Astrocyte of the hippocampus (primary cell): ENCODE data around the gene PLSCR1.
A peak's percentile ranks its signal among the peaks of the same experiment; 100 is the strongest.
"Not testable (repeated sequence)": the region's sequence is repeated elsewhere in the genome, so short reads cannot be mapped to it uniquely, and the experiment has no call there.

Experiments
- DNase-seq: peaks from one replicate; pipeline ENCODE4 v3.0.0; 2011; ENCODE audit warnings: low read depth, low spot score

Gene PLSCR1

DNA sequence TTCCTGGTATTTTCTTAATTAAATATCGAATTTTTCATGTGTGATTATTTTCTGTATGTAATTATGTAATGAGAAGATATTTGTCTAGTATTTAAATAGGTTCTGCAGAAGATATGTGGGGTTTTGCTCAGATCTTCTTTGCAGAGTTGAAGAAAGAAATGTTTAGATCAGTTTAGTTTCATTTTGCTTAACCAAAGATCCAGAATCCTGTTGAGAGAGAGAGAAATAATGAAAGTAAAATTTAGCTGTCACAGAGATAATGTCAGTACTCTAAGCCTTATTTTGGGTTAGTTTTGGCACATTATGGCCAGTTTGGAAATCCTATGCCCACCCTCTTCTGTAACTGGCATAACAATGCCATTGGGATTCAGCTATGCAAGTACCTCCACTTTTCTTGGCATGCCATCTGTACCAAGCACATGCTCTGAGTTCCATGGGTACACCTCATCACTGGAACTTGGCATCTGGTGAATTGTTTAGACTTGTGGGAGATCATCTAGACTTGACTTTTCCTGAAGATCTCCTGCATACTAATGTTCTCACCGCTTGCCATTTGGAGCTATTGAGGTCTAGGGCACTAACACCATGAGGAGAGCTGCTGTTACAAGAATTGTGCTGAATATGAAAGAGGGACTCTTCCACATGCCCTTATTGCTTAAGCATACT lies 30.9 kb downstream of the PLSCR1 start:
- peak; percentile 66 for DNase-seq

DNA sequence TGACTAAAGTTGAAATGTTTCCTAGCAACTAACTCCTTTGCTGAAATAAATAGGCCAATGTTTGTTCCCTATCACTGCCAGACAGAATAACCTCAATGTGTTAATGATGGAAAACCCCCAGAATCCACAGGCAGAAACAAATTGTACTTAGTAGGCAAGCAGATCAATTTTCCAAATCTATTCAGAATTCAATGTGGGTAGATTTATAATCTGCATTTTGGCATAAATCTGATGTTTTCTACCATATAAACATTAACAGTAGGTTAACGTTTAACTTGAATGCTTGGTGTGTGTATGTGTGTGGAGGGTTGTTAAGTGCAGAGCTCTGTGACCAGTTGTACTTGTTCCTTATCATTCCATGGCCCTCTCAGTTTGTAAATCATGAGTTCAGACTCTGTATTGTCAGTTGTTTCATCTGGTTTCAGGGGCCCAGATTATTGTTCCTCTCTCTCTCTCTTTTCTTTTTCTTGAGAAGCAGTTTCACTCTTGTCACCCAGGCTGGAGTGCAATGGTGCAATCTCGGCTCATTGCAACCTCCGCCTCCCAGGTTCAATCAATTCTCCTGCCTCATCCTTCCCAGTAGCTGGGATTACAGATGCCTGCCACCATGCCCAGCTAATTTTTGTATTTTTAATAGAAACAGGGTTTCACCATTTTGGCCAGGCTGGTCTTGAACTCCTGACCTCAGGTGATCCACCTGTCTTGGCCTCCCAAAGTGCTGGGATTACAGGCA lies 32.8 kb downstream of the PLSCR1 start:
- DNase-seq: no peak

DNA sequence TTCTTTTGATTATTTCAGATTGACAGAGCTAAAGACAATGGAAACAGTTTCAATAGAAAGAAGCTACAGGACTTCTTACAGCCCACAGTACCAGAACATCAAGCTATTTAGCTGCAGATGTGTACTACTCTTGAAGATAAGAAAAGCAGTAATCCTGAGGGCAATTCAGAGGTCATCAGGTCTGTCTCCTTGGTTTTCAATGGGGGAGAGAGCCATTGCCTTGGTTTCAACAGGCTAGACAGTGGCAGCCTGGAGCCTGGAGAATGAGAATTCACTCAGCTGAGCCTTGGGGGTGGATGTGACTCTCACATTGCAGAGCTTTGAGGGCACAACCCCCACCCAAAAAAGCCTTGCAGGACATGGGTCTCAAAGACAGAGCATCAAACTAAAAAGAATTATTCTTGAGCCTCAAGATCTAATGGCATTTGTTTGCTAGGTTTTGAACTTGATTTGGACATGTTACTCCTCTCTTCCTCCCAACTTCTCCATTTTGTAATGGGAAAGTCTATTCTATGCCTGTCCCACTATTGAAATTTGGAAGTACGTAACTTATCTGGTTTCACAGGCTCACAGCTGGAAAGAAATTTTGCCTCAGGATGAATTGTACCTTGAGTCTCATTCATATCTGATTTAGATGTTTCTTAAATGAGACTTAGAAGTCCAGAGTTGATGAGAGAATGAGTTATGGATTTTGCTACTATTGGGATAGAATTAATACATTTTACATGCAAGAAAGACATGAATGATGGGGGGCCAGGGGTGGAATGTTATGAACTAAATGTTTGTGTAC lies 36.9 kb downstream of the PLSCR1 start:
- DNase-seq: no peak

DNA sequence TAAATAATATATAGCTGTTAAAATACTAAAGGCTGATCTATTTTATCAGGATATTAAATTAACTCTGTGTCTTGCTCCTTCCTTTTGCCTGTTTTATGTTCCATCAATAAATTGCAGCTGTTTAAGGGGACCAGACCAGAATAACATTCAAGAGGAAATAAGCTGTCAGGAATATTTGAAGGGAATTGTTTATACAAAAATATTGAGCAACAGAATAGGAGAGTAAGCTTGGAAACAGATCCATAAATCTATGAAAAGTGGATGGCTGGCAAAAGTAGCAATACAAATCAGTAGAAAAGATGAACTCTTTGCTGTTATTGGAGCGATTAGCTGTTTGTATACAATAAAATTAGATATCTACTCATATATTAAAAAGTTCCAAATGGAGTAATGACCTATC lies 38.9 kb downstream of the PLSCR1 start:
- no peak for DNase-seq

DNA sequence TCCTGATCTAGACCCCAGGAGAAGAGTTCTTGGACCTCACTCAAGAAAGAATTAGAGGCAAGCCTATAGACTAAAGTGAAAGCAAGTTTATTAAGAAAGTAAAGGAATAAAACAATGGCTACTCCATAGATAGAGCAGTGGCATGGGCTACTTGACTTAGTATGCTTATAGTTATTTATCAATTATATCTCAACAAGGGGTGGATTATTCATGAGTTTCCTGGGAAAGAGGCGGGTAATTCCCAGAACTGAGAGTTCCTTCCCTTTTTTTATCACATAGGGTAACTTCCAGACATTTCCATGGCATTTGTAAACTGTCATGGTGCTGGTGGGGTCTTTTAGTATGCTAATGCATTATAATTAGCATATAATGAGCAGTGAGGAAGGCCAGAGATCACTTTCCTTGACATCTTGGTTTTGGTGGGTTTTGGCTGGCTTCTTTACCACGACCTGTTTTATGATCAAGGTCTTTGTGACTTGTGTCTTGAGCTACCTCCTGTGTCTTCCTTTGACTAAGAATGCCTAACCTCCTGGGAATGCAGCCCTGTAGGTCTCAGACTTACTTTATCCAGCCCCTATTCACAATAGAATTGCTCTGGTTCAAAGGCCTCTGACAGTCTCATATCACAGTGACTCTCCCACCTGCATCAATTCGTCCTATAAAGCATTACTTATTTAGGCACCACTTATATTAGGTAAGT lies 39.8 kb downstream of the PLSCR1 start:
- DNase-seq: no peak

DNA sequence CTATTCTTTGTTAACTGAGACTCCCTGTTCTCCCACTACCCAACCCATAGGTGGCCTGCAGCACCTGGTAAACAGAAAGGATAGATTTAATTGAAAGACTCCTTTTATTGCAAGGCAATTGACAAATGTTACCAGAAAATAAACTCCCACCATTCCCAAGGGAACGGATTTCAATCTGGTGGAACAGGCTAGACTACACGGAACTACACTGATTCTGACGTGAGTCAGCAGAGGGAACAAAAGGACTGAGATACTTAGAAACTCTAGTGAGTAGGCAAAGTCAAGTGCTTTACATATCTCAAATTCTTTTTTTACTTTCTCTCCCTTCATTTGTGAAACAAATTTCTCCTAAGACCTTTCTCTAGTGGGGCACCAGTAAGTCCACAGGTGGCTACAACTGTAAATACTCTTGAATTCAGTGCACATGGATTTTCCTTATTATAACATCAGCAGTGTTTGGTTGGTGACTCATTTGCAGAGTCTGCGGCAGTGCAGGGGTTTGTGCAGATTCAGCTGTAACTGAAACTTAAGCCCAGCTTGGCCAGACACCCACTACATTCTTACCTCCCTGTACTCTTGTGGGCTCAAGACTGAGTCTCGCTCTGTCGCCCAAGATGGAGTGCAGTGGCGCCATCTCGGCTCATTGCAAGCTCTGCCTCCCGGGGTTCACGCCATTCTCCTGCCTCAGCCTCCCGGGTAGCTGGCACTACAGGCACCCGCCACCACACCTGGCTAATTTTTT lies 40.8 kb downstream of the PLSCR1 start:
- DNase-seq: peak; percentile 89

DNA sequence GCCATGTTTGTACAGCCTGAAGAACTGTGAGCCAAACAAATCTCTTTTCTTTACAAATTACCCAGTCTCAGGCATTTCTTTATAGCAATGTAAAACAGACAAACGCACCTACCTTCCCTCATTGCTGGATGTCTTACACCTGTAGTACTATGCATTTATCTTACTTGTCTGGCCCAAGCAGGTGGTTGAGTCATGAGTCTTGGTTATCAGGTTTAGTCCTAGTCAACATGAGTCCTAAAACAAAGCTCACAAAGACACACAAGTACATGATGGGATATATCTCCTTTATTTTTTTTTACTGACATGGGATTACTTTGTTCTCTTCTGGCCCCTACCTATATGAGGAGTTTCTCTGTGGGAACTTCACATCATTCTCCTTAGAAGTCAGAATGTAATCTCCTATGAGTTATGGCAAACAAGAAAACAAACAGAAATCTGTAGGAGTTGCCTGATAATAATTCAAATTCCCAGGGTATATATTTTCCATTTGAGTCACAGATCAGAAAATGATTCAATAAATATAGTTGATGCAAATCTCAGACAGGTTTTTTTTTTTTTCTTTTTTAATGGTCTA lies 41.4 kb downstream of the PLSCR1 start:
- DNase-seq: no peak

DNA sequence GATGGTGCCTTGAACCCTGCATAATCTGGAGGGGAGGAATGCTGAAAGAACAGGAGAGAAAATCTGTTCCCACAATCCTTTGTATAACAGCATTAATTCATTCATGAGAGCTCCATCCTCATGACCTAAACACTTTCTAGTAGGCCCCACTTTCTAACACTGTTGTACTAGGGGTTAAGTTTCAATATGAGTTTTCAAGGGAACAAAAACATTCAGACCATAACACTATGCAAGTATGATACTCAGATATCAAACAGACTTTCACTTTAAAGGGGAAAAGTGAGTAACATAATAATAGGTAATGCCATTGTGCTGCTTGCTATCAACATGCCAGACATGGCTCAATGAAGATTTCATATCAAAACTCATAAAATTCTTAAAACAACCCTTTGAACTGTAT lies 42.7 kb downstream of the PLSCR1 start:
- DNase-seq: no peak

DNA sequence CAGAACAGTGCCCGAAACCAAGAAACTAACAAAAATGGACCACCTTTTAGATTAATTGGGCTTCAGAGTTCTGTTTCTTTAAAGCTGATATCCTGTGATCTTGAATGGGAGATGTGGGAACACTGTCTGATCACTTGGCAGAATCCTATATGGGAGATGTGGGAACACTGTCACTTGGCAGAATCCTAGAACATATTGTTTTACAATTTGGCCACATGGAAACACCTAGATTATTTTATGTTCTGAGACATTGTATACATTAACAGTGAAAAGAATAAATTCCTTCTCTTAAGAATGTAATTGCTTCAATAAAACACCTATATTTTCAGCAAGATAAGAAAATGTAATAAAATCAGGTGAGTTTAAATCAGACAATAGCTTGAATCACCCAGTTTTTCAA lies 44.7 kb downstream of the PLSCR1 start:
- DNase-seq: no peak

DNA sequence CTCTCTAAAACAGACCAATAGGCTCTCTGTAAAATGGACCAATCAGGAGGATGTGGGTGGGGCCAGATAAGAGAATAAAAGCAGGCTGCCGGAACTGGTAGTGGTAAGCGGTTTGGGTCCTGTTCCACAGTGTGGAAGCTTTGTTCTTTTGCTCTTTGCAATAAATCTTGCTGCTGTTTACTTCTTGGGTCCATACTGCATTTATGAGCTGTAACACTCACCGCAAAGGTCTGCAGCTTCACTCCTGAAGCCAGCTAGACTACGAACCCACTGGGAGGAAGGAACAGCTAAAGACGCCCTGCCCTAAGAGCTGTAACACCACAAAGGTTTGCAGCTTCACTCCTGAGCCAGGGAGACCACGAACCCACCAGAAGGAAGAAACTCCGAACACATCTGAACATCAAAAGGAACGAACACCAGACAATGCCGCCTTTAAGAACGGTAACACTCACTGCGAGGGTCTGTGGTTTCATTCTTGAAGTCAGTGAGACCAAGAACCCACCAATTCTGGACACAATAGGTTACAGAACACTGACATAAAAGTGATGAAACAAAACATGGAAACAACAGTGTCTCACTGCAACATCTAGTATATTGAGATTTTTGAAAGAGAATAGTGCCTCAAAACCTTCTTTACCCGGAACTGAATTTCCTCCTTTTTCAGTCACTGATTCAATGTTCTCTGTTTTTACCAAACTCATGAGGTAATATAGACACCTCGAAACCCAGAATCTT lies 46.2 kb downstream of the PLSCR1 start:
- DNase-seq: no peak

DNA sequence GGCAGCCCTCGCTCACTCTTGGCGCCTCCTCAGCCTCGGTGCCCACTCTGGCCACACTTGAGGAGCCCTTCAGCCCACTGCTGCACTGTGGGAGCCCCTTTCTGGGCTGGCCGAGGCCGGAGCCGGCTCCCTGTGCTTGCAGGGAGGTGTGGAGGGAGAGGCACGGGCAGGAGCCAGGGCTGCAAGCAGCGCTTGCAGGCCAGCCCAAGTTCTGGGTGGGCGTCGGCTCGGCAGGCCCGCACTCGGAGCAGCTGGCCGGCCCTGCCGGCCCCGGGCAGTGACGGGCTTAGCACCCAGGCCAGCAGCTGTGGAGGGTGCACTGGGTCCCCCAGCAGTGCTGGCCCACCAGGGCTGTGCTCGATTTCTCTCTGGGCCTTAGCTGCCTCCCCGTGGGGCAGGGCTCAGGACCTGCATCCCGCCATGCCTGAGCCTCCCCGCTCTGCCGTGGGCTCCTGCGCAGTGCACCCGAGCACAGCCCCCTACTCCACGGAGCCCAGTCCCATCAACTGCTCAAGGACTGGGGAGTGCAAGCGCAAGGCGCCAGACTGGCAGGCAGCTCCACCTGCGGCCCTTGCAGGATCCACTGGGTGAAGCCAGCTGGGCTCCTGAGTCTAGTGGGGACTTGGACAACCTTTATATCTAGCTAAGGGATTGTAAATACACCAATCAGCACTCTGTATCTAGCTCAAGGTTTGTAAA lies 47.1 kb downstream of the PLSCR1 start:
- not testable (repeated sequence) for DNase-seq

DNA sequence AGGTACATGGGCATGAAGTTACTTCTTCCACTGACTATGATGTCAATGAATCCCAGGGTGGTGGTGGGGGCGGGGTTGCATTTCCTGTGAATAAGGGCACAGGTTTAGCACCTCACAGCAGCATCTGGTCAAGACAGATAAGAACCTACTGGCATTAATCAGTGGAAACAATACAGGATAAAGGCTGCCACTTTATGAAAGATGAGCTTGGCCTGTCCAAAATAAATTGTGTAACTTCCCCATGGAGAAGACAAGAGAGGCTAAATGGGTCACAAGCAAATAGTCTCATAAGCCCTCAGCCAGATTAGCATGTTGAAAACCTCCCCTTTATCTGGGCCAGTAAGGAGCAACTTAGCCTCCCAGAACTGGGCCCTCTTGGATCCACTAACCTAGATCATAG lies 47.7 kb downstream of the PLSCR1 start:
- no peak for DNase-seq

DNA sequence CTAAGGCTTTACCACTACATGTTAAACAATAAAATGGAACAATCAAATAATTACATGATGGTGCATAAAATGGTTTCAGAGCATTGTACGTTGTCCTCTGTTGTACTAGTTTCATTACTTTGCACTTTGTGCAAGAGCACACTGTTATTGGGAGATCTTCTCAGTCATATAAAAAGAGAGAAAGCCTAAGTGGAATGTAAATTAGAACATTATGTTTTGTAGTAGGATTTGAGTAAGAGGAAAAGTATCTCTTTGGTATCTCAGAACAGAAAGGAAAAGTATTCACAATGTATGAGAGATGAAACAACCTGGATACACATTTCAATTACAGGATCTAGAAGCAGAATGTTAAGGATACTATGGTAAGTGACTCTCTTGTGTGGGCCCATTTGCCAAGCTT lies 48.2 kb downstream of the PLSCR1 start:
- no peak for DNase-seq

DNA sequence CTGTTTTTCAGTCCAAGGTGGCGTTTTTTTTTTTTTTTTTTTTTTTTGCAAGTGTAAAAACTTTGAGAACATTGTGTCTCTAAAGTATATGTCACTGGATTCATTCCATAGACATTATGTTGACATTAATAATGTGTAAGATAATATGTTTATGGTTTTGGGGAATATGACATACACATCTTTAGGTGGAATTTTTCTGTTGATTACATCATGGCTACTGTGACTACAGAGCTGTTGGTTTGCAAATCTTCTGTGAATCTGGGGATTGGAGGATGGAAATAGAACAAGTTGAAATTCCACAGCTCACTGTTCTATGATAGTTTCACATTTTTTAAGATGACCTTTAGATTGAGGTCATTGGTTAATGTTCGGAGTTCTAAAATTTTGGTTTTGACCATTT lies 50.6 kb downstream of the PLSCR1 start:
- no peak for DNase-seq

DNA sequence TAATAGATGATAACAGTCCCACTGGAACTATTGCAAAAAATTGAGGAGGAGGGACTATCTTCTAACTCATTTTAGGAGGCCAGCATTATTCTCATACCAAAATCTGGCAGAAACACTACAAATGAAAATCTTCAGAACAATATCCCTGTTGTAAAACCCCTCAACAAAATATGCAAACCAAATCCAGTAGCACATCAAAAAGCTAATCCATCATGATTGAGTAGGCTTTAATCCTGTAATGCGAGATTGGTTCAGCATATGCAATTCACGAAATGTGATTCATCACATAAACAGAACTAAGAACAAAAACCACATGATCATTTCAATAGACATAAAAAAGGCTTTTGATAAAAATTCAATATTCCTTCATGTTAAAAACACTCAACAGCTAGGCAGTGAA lies 51.2 kb downstream of the PLSCR1 start:
- DNase-seq: no peak

DNA sequence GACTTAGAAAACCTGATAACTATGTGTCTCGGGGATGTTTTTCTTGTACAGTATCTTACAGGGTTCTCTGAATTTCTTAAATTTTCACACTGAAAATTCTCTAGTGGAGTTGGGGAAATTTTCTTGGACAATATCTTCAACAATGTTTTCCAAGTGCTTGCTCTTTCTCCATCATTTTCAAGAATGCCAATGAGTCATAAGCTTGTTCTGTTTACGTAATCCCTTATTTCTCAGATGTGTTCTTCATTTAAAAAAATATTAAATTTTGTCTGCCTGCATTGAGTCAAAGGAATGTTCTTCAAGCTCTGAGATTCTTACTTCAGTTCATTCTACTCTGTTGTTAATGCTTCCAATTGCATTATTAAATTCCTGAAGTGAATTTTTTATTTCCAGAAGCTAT lies 53.1 kb downstream of the PLSCR1 start:
- DNase-seq: no peak

DNA sequence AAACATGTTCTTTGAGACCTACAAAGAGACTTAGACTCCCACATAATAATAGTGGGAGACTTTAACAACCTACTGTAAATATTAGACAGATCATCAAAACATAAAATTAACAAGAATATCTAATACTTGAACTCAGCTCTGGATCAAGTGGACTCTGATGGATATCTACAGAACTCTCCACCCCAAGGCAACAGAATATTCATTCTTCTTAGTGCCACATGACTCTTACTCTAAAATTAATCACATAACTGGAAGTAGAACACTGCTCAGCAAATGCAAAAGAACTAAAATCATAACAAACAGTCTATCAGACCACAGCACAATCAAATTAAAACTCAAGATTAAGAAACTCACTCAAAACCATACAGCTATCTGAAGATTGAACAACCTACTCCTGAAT lies 59.1 kb downstream of the PLSCR1 start:
- DNase-seq: no peak

DNA sequence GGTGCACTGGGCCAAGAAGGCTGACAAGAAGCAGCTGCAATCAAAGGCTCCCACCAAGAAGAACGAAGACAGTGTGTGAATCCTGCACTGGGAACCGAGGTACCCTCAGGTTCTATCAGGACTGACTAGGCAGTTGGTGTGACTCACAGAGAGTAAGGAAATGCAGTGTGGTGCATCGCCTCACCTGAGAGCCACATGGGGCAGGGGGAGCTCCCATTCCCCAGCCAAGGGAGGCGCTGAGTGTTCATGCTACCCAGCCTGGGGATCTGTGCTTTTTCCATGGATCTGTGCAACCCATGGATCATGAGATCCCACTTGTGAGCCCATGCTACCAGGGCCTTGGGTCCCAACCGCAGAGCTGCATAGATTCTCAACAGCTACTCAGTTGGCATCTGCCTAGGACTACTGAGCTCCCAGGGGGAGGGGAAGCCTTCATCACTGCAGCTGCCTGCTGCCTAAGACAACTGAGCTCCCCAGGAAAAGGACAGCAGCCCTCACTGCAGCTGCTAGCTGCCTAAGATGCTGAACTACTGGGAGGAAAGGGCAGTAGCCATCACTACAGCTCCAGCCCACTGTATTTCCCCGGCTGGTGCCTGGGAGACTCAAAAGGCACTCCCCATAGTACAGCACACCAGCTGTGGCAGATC lies 68.2 kb downstream of the PLSCR1 start:
- no peak for DNase-seq

DNA sequence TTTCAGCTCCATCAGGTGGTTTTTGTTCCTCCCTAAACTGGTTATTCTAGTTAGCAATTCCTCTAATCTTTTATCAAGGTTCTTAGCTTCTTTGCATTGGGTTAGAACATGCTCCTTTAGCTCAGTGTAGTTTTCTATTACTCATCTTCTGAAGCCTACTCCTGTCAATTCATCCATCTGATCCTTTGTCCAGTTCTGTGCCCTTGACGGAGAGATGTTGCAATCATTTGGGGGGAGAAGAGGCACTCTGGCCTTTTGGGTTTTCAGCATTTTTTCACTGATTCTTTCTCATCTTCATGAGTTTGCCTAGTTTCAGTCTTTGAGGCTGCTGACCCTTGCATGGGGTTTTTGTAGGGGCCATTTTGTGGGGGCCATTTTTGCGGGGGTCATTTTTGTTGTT lies 69.4 kb downstream of the PLSCR1 start:
- DNase-seq: not testable (repeated sequence)
